ENCODE measurements around the gene BMP2K.
A peak's percentile ranks its signal among the peaks of the same experiment; 100 is the strongest.

BMP2K gene

GRCh38 chr4:78770091-78770642, 6.0 kb upstream of the BMP2K start:
- no peak overlapping the region for H3K4me3 Mint-ChIP-seq
- no peaks in the 10 kb centered on the region for H3K9me3 Mint-ChIP-seq
- ATAC-seq (ENCODE audit: low read depth) (no peak), DNase-seq (ENCODE audit: low spot score in 2 of 2) (no peak)
- H3K27me3 Mint-ChIP-seq: no peaks in the 10 kb centered on the region
- H3K4me1 Mint-ChIP-seq: peaks cover 26% of the 10 kb centered on the region
- H3K36me3 Mint-ChIP-seq: no peaks in the 10 kb centered on the region
- no peak overlapping the region for H3K27ac Mint-ChIP-seq

DNA sequence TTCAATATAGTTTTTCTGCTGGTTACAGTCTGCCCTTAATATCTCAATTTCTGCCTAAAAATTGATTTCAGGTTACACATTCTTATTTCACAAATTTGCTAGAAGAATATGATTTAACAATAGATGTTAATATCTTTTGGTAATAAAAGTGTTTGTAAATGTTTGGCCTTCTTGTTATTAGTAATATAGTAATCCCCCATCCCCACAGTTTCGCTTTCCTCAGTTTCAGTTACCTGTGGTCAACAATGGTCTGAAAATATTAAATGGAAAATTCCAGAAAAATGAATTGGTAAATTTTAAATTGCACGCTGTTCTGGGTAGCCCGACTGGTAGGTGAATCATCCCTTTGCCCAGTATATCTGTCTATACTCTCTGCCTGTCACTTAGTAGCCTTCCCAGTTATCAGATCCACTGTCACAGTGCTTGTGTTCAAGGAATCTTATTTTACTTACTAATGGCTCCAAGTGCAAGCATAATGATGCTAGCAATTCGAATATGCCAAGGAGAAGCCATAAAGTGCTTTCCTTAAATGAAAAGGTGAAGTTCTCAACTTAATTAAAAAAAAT, 3.5 kb upstream of the BMP2K start:
- no peak overlapping the region for H3K27ac Mint-ChIP-seq
- H3K4me3 Mint-ChIP-seq: no peak overlapping the region
- H3K36me3 Mint-ChIP-seq: no peaks in the 10 kb centered on the region
- no peaks in the 10 kb centered on the region for H3K27me3 Mint-ChIP-seq
- no peak for ATAC-seq (ENCODE audit: low read depth)
- no peaks in the 10 kb centered on the region for H3K9me3 Mint-ChIP-seq
- no peak for DNase-seq (ENCODE audit: low spot score in 2 of 2)
- H3K4me1 Mint-ChIP-seq: peaks cover 8% of the 10 kb centered on the region

GRCh38 chr4:78774417-78774816, 1.7 kb upstream of the BMP2K start:
- Mint-ChIP-seq H3K9me3 (no peaks in the 10 kb centered on the region), H3K27me3 (no peaks in the 10 kb centered on the region), H3K4me3 (no peak overlapping the region), H3K27ac (no peak overlapping the region), H3K4me1 (peaks cover 2% of the 10 kb centered on the region), H3K36me3 (no peaks in the 10 kb centered on the region)
- ATAC-seq (ENCODE audit: low read depth) (no peak), DNase-seq (ENCODE audit: low spot score in 2 of 2) (no peak)

GRCh38 chr4:78775303-78776078, 659 bp upstream of the BMP2K start:
- Mint-ChIP-seq H3K27ac (peak overlapping the region; percentile 98), H3K36me3 (no peaks in the 10 kb centered on the region), H3K27me3 (no peaks in the 10 kb centered on the region), H3K9me3 (no peaks in the 10 kb centered on the region), H3K4me3 (peak overlapping the region; percentile 94), H3K4me1 (peaks cover 2% of the 10 kb centered on the region)
- DNase-seq (ENCODE audit: low spot score in 2 of 2): peak in 1 of 2 donors; percentile 88
- peak; percentile 71 for ATAC-seq (ENCODE audit: low read depth)

DNA sequence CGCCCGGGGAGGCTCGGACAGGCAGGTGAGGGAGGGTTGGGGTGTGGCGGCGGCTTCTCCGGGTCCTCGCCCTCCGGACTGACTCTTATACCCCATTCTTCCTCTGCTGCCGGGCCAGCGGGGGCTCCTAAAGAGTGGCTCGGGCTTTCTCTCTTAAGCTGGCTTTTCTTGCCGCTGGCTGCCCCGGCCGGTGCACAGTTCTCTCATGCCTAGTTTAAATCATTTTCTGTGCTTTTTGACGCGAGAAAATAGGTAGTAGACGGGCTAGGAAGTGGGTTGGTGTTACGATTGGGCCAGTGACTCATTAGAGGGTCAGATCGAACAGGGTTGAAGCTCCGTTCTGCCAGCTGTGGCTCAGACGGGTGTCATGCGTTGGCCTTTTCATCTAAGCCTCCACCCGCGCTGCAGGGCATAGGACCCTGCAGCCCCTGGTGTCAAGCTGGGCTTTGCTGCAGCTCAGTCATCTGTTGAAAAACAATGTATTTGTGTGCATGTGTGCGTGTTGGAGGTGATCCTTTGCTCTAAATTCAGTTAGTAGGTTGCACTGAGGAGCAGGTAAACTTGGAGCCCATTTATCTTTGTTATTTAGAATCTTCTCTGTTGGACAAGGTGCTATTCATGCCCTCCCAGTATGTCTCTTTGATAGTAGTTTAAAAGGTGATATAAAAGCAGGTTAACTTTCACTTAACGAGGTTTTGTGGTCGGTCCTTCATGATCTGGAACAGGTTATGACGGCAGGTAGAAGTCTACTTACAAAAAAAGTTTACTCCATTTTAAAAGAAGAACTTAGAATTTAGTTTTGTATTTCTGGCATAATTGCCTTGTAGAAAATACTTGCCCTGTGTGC, 802 bp downstream of the BMP2K start:
- peak; percentile 29 to 52 for DNase-seq (ENCODE audit: low spot score in 2 of 2)
- H3K4me3 Mint-ChIP-seq: peak overlapping the region; percentile 98
- no peaks in the 10 kb centered on the region for H3K27me3 Mint-ChIP-seq
- peaks cover 2% of the 10 kb centered on the region for H3K4me1 Mint-ChIP-seq
- no peaks in the 10 kb centered on the region for H3K9me3 Mint-ChIP-seq
- ATAC-seq (ENCODE audit: low read depth): peak; percentile 34
- H3K36me3 Mint-ChIP-seq: no peaks in the 10 kb centered on the region
- peak overlapping the region; percentile 94 for H3K27ac Mint-ChIP-seq

- no peaks in the 10 kb centered on the region for H3K27me3 Mint-ChIP-seq
- DNase-seq (ENCODE audit: low spot score in 2 of 2) (no peak), ATAC-seq (ENCODE audit: low read depth) (no peak)
- no peaks in the 10 kb centered on the region for H3K9me3 Mint-ChIP-seq
- peak overlapping the region; percentile 98 for H3K4me3 Mint-ChIP-seq
- peaks cover 2% of the 10 kb centered on the region for H3K4me1 Mint-ChIP-seq
- no peaks in the 10 kb centered on the region for H3K36me3 Mint-ChIP-seq
- H3K27ac Mint-ChIP-seq: peak overlapping the region; percentile 94
Measured at GRCh38 chr4:78777576-78777940, 1.4 kb downstream of the BMP2K start.

GRCh38 chr4:78778530-78778929, 2.4 kb downstream of the BMP2K start:
- H3K36me3 Mint-ChIP-seq: no peaks in the 10 kb centered on the region
- DNase-seq (ENCODE audit: low spot score in 2 of 2): no peak
- no peaks in the 10 kb centered on the region for H3K9me3 Mint-ChIP-seq
- no peaks in the 10 kb centered on the region for H3K27me3 Mint-ChIP-seq
- no peak overlapping the region for H3K27ac Mint-ChIP-seq
- no peak overlapping the region for H3K4me3 Mint-ChIP-seq
- no peak for ATAC-seq (ENCODE audit: low read depth)
- H3K4me1 Mint-ChIP-seq: peaks cover 4% of the 10 kb centered on the region

- no peaks in the 10 kb centered on the region for H3K36me3 Mint-ChIP-seq
- H3K27me3 Mint-ChIP-seq: no peaks in the 10 kb centered on the region
- no peak overlapping the region for H3K4me3 Mint-ChIP-seq
- no peaks in the 10 kb centered on the region for H3K9me3 Mint-ChIP-seq
- DNase-seq (ENCODE audit: low spot score in 2 of 2): no peak
- no peak for ATAC-seq (ENCODE audit: low read depth)
- no peak overlapping the region for H3K27ac Mint-ChIP-seq
- H3K4me1 Mint-ChIP-seq: peaks cover 8% of the 10 kb centered on the region
Measured at GRCh38 chr4:78779280-78779679, 3.1 kb downstream of the BMP2K start.

DNA sequence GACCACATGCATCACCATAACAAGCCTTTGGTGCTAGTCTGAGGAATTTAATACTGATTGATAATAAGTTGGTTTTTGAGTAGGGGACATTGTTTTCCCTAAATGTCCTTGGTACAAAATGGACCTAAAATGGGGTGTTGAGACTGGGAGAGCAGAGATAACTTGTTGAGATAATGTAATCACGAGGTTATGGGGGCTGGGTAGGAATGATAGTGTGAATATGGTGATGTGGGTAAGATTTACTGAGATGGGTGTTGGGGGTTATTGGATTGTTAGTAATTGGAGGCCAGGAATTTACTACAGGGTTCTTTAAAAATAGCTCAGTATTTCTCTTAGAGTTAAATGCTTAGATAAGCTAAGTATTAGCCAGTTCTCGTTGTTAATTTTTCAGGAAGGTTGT, 3.9 kb downstream of the BMP2K start:
- Mint-ChIP-seq H3K27me3 (no peaks in the 10 kb centered on the region), H3K4me3 (no peak overlapping the region), H3K4me1 (peaks cover 7% of the 10 kb centered on the region), H3K36me3 (no peaks in the 10 kb centered on the region), H3K9me3 (no peaks in the 10 kb centered on the region), H3K27ac (no peak overlapping the region)
- DNase-seq (ENCODE audit: low spot score in 2 of 2) (no peak), ATAC-seq (ENCODE audit: low read depth) (no peak)

DNA sequence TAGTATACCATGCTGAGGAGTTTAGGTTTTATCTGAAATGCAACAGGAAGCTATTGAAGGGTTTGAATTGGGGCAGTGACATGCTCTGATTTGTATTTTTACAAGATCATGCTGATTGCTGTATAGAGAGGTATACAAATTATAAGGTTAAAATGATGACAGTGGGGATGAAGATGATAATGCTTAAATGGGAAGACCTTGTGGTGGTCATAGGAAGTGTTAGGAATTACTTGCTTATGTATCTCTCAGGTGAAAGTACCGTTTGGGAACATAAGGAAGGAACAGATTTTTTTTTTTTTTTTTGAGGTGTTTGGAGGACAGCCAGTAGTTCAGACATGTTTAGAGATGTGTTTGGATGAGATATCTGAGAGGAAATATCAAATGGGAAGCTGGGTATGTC, 5.0 kb downstream of the BMP2K start:
- peaks cover 4% of the 10 kb centered on the region for H3K36me3 Mint-ChIP-seq
- H3K4me1 Mint-ChIP-seq: peaks cover 12% of the 10 kb centered on the region
- no peak overlapping the region for H3K4me3 Mint-ChIP-seq
- no peak overlapping the region for H3K27ac Mint-ChIP-seq
- H3K9me3 Mint-ChIP-seq: no peaks in the 10 kb centered on the region
- DNase-seq (ENCODE audit: low spot score in 2 of 2): no peak
- no peak for ATAC-seq (ENCODE audit: low read depth)
- no peaks in the 10 kb centered on the region for H3K27me3 Mint-ChIP-seq

GRCh38 chr4:78781924-78782323, 5.8 kb downstream of the BMP2K start:
- Mint-ChIP-seq H3K9me3 (no peaks in the 10 kb centered on the region), H3K4me1 (peaks cover 15% of the 10 kb centered on the region), H3K27me3 (no peaks in the 10 kb centered on the region), H3K36me3 (peaks cover 5% of the 10 kb centered on the region), H3K4me3 (no peak overlapping the region), H3K27ac (no peak overlapping the region)
- no peak for ATAC-seq (ENCODE audit: low read depth)
- DNase-seq (ENCODE audit: low spot score in 2 of 2): no peak

DNA sequence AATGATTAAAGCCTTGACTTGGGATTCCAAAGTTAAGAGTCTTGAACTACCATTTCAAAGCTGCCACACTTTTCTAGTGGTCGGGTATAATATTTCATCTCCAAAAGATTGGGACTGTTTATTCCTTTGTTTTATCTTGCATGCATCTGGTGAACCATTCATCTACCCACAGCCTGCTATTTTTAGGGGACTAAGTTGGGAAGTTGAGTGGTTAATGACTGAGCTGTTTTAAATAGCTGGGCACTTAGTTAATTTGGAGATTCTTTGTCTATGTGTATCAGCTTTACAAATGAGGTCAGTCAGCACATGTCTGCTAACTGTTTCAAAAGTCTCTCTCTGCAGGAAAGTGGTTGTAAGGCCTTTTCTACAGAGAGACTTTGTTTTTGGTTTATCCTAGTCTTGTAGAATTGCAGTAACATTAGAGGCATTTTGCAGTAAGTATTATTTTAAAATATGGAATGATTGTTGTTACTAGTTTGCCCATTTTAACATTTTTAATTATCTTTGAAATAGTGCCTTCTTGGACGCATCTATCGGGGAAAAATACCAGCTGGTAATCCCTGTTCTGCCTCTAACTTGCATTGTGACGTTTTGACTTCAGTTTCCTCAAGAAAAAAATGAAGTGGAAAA, 8.2 kb downstream of the BMP2K start:
- Mint-ChIP-seq H3K36me3 (peaks cover 6% of the 10 kb centered on the region), H3K9me3 (no peaks in the 10 kb centered on the region), H3K4me1 (peaks cover 30% of the 10 kb centered on the region), H3K27me3 (no peaks in the 10 kb centered on the region), H3K27ac (no peak overlapping the region), H3K4me3 (no peak overlapping the region)
- ATAC-seq (ENCODE audit: low read depth) (no peak), DNase-seq (ENCODE audit: low spot score in 2 of 2) (no peak)

- Mint-ChIP-seq H3K27me3 (no peaks in the 10 kb centered on the region), H3K27ac (peak overlapping the region; percentile 5), H3K4me1 (peaks cover 49% of the 10 kb centered on the region), H3K4me3 (peak overlapping the region; percentile 0), H3K36me3 (peaks cover 9% of the 10 kb centered on the region), H3K9me3 (no peaks in the 10 kb centered on the region)
- DNase-seq (ENCODE audit: low spot score in 2 of 2): no peak
- ATAC-seq (ENCODE audit: low read depth): no peak
Measured at GRCh38 chr4:78787392-78788006, 11.3 kb downstream of the BMP2K start.

Data from memory B cell (primary cell).